HG03045 (cell line): ENCODE measurements around the gene RAP1GDS1.
A peak's percentile ranks its signal among the peaks of the same experiment; 100 is the strongest.
"Not testable (repeated sequence)": the region's sequence is repeated elsewhere in the genome, so short reads cannot be mapped to it uniquely, and the experiment has no call there.

ENCODE experiments used
- ATAC-seq: cut with Tn5 transposase; IDR thresholded peaks from one replicate; pipeline ENCODE4 v1.9.1; 2021; ENCODE audit warnings: mild to moderate bottlenecking, moderate library complexity; ENCODE audit not compliant: unreplicated experiment

RAP1GDS1 gene

DNA sequence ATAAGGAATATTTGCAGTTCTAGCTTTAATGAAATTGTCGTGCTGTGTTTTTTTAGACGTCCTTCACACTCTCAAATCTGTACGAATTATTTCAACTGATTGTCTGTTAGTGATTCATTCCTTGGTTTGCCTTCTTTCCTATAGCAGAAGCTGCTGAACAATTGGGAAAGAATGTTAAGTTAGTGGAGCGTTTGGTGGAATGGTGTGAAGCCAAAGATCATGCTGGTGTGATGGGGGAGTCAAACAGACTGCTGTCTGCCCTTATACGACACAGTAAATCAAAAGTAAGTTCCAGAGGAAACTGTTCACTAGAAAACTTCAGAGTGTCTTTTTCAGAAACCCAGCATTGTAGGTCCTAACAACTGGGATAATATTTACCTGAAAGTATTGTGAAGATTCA is 159.9 kb downstream of the RAP1GDS1 start:
- ATAC-seq: no peak

DNA sequence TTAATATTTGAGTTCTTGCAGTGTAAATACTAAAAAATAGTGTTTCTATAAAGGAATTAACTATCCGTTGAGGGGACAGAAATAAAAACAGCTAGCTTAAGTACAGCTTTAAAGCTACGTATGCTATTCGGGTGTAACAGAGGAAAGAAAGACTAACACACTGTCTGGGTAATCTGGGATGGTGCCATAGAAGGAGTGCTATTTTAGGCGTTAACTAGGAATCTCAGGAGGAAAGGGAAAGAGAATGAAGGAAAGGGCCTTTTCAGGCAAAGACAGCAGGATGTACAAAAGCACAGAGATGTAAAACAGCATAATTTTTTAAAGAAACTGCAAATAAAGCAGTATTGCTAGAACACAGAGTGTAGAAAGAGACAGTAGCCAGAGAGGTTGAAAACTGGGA is 161.8 kb downstream of the RAP1GDS1 start:
- ATAC-seq: no peak

DNA sequence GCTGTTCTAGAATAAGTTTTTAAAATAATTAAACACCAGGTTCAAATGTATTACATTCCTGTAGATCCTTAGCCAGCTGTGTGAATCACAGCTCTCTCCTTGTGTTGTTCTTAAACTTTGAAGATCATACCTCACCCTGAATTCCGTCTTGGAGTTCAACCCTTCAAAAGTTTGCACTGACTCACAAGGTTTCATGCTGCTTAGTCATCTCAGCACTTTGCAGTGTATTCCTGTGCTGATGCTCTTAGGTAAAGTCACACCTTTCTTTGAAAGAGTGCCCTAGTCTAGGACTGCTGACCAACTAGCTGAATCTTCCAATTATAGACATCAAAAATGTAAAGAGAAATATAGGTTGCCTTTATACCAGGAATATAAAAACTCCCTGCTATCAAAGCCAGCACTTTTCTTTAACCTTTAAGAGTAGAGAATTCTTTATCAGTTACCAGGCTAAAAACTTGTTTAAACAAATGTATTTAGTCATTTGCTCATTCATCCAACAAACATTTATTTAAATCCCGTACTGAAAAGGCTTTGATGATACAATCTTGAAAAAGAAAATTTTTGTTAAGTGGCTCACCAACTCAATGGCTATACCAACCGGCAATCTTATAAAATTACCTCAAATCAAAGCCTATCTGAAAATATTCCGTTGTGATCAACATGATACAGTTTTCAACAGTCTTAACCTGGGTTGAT is 169.7 kb downstream of the RAP1GDS1 start:
- no peak for ATAC-seq

DNA sequence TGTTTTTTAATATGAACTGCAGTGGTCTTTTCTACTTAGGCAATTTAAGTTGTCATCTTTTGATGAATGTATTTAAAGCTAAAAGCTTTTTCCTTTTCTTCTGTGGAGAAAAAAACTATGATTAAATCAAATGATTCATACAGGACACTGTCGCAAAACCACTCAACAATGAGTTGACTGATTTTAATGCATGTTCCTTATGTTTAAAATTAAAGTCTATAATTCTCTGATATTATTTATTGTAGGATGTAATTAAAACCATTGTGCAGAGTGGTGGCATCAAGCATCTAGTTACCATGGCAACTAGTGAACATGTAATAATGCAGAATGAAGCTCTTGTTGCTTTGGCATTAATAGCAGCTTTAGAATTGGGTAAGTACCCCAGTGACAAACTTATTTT is 172.5 kb downstream of the RAP1GDS1 start:
- ATAC-seq: no peak

DNA sequence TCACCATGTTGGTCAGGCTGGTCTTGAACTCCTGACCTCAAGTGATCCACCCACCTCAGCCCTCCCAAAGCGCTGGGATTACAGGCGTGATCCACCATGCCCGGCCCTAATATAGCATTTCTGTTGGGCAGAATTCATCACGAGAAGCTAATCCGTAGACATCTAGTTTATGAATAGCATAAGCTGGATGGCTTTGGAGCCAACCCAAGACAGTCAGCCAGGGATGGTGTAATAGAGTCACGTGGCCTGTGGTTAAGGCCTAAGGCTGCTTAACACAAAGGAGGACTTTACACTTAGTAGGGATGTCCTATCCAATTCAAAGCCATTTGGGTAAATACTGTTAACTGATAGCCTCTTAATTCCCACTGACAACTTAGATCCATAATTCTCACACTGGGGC is 173.6 kb downstream of the RAP1GDS1 start:
- no peak for ATAC-seq

- ATAC-seq: no peak
Observed at GRCh38 chr4:98444371-98444770, 183.2 kb downstream of the RAP1GDS1 start.

DNA sequence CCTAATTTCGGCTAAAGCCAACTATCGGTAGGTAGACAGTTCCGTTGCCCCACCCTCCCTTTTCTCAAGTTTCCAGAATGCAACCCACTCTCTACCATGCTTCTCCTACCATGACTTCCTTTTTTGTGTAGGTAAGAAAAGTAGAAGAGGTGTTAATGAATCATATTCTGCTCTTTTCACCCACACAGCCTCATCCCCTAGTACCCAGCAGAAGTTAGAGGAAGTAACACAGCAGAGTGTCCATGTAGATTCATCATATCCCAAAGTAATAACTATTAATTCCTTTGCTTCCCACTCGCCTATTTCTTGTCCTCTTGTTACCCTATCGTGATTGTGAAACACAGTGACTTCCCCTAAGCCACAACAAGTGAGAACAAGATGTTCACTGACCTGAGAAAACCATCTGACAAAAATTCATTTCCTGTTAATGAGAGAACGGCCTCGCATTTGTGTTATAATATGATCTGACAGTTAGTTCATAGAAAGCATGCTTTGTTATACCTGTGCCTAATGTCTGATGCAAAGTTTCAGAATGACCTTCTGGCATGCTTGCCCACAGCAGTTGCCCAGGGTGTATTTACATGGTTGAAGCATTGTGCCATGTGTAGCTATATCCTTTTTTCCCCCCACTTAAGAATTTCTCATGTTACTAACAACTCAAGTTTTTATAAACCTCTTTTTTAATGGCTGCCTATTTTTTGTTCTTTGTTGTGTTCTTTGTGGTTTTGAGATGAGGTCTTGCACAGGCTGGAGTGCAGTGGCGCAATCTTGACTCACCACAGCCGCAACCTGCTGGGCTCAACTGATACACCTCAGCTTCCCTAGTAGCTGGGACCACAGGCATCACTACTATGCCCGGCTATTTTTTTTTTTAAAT is 185.6 kb downstream of the RAP1GDS1 start:
- ATAC-seq: peak; percentile 77

- ATAC-seq: no peak
Observed at GRCh38 chr4:98447648-98448047, 186.5 kb downstream of the RAP1GDS1 start.

DNA sequence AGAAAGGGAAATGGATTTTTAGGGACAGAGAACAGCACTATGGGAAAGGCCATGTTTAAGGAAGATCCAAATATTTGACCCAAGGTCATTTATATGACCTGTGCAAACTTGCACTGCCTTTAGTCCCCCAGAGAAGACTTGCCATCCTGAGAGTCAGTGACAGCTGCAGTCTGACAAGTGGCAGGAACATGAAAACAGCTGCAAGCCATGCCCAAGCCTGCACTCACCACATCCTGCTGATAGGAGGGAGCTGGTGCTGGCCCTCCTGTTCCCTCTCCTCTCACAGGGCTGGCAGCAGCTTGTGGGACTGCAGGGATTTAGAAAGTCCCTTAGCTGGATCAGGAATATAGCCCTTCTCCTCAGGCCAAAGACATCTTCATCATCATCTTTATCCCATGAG is 187.7 kb downstream of the RAP1GDS1 start:
- no peak for ATAC-seq

GRCh38 chr4:98452091-98452490 is 190.9 kb downstream of the RAP1GDS1 start:
- ATAC-seq: no peak

GRCh38 chr4:98457422-98457821 is 196.2 kb downstream of the RAP1GDS1 start:
- ATAC-seq: not testable (repeated sequence)

DNA sequence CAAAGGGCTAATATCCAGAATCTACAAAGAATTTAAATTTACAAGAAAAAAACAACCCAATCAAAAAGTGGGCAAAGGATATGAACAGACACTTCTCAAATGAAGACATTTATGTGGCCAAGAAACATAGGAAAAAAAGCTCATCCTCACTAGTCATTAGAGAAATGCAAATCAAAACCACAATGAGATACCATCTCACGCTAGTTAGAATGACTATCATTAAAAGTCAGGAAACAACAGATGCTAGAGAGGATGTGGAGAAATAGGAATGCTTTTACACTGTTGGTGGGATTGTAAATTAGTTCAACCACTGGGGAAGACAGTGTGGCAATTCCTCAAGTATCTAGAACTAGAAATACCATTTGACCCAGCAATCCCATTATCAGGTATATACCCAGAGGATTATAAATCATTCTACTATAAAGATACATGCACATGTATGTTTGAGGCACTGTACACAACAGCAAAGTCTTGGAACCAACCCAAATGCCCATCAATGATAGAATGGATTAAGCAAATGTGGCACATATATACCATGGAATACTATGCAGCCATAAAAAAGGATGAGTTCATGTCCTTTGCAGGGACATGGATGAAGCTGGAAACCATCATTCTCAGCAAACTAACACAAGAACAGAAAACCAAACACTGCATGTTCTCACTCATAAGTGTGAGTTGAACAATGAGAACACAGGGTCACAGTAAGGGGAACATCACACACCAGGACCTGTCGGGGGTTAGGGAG is 200.1 kb downstream of the RAP1GDS1 start:
- not testable (repeated sequence) for ATAC-seq

DNA sequence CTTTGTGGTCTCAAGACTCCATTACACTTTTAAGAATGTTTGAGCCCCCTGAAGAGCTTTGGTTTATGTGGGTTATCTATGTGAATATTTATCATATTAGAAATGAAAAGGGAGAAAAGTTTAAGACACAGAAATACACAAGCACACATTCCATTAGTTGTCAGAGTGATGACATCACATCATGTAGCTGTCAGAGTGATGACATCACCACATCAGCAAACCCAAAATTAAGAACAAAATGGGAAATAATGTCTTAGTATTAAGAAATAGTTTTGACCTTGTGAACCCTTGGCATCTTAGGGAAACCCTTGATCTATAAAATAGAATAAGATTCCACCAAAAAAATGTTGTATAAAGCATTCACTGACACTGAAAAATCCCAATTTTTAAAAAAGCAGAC is 201.3 kb downstream of the RAP1GDS1 start:
- no peak for ATAC-seq

GRCh38 chr4:98466868-98467599 is 205.8 kb downstream of the RAP1GDS1 start:
- no peak for ATAC-seq

DNA sequence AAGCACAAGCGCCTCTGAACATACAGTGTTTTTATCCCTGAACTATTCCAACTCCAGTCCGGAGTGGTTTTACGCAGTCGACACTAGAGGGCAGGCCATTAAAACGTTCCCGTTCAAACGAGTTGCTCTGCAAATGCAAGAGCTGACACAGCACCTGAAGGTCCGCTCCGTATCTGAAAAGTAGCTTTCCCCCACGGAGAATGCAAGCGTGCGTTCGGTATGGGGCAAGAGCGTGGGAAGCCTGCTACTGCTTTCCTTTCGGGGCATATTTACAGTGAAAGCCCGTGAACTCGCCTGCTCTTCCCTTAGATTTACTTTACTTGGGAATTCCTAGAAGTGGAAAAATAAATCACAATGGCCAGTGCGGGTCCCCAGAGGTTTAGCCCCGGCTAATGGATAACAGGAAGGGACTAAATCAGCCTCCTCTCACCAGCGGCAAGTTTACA is 206.5 kb downstream of the RAP1GDS1 start:
- peak; percentile 96 for ATAC-seq

DNA sequence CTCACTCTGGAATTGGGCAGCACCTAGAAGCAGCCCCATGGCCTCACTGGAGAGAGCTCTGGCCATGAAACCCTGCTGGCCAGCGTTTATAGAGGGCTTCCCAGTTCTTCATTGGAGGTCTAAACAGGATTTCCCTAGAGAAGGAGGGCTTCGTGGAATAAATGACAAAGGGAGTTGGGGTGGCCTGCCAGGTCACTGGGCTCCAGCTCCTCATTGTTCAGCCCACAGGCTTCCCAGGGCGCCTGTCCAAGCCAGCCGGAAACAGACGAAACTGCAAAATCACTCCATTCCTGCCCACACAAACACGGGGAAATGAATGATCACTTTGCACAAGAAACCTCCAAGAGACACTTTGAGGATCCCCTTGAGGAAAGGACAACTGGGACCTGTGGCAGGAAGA is 207.5 kb downstream of the RAP1GDS1 start:
- no peak for ATAC-seq

DNA sequence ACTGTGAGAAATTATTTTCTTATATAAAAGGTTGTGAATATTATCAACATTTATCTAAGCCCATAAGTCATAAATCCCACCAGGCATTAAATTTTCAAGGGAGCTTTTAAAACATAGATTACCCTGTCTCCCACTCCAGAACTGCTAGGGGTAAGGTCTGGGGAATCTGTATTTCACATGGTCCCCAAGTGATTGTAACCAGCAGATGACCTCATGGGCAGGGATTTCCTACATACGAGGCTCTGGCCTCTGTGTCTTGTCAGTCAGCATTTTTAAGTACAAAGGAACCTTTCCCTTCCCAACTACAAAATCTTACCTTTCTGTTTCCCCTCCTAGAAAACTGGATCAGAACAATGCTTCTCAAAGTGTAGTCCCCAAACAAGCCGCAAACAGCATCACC is 208.6 kb downstream of the RAP1GDS1 start:
- ATAC-seq: no peak

DNA sequence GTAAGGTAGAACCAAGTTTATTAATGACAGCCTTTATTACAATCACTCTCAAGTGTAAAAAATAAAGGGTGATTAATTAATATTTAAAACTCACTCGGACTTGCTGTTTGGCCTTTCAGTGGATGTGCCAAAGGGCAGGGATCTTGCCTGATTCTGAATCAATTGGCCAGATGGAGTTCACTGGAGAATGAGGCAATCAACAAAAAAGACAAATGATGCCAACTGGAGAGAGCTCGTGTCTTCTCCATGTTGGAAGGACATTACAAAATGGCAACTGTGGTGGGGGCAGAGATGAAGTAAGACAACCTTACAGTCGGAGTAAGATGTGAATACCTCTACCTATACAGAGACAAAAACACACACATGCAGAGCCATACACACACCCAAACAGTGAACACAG is 209.2 kb downstream of the RAP1GDS1 start:
- no peak for ATAC-seq

- no peak for ATAC-seq
Observed at GRCh38 chr4:98470831-98471230, 209.6 kb downstream of the RAP1GDS1 start.

GRCh38 chr4:98473046-98473445 is 211.9 kb downstream of the RAP1GDS1 start:
- no peak for ATAC-seq

- no peak for ATAC-seq
Observed at GRCh38 chr4:98474408-98474844, 213.2 kb downstream of the RAP1GDS1 start.
